ENCODE results near the gene PRAMEF20.

Gene PRAMEF20

GRCh38 chr1:13443335-13443979 is 33.2 kb downstream of the PRAMEF20 start:
- Histone ChIP-seq H3K27ac (no peak overlapping the region), H3K9me3 (no peaks in the 10 kb centered on the region), H3K36me3 (no peaks in the 10 kb centered on the region), H3K4me3 (ENCODE audit: low read depth in 1 of 2, low read length in 1 of 2) (no peak overlapping the region), H3K4me1 (ENCODE audit: control insufficient read depth in 1 of 2, insufficient read depth in 1 of 2, low read depth in 1 of 2, low read length in 1 of 2) (no peaks in the 10 kb centered on the region), H3K27me3 (no peaks in the 10 kb centered on the region)
- TF ChIP-seq, protein P1, sequence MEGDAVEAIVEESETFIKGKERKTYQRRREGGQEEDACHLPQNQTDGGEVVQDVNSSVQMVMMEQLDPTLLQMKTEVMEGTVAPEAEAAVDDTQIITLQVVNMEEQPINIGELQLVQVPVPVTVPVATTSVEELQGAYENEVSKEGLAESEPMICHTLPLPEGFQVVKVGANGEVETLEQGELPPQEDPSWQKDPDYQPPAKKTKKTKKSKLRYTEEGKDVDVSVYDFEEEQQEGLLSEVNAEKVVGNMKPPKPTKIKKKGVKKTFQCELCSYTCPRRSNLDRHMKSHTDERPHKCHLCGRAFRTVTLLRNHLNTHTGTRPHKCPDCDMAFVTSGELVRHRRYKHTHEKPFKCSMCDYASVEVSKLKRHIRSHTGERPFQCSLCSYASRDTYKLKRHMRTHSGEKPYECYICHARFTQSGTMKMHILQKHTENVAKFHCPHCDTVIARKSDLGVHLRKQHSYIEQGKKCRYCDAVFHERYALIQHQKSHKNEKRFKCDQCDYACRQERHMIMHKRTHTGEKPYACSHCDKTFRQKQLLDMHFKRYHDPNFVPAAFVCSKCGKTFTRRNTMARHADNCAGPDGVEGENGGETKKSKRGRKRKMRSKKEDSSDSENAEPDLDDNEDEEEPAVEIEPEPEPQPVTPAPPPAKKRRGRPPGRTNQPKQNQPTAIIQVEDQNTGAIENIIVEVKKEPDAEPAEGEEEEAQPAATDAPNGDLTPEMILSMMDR (IDR thresholded peaks at IDR 0.05) = no peak

DNA sequence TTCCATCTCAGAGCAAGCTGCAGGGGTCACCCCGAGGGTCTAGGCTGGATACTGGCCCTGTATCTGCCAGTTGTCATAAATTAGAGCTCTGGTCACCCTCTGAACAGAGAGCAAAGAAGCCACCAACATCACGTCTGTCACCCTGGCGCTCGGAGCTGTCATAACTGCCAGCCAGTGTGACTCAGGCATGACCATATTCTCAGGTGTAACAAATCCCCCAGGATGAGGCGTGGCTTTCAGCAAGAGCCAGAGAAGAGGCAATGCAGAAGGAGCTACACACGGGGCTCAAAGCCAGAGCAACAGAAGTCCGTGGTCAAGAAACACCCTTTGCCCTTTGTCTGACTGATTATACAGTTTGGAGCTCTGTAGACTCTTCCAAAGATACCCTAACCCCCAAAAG is 40.0 kb downstream of the PRAMEF20 start:
- TF ChIP-seq, protein P1 (IDR thresholded peaks at IDR 0.05) = no peak
- Histone ChIP-seq H3K4me1 (ENCODE audit: control insufficient read depth in 1 of 2, insufficient read depth in 1 of 2, low read depth in 1 of 2, low read length in 1 of 2) (no peaks in the 10 kb centered on the region), H3K36me3 (no peaks in the 10 kb centered on the region), H3K4me3 (ENCODE audit: low read depth in 1 of 2, low read length in 1 of 2) (no peak overlapping the region), H3K27me3 (no peaks in the 10 kb centered on the region), H3K9me3 (no peaks in the 10 kb centered on the region), H3K27ac (no peak overlapping the region)

GRCh38 chr1:13451399-13451965 is 41.2 kb downstream of the PRAMEF20 start:
- Histone ChIP-seq H3K27ac (no peak overlapping the region), H3K4me1 (ENCODE audit: control insufficient read depth in 1 of 2, insufficient read depth in 1 of 2, low read depth in 1 of 2, low read length in 1 of 2) (no peaks in the 10 kb centered on the region), H3K4me3 (ENCODE audit: low read depth in 1 of 2, low read length in 1 of 2) (no peak overlapping the region), H3K36me3 (no peaks in the 10 kb centered on the region), H3K9me3 (no peaks in the 10 kb centered on the region), H3K27me3 (no peaks in the 10 kb centered on the region)
- TF ChIP-seq, protein P1 (IDR thresholded peaks at IDR 0.05) = no peak

DNA sequence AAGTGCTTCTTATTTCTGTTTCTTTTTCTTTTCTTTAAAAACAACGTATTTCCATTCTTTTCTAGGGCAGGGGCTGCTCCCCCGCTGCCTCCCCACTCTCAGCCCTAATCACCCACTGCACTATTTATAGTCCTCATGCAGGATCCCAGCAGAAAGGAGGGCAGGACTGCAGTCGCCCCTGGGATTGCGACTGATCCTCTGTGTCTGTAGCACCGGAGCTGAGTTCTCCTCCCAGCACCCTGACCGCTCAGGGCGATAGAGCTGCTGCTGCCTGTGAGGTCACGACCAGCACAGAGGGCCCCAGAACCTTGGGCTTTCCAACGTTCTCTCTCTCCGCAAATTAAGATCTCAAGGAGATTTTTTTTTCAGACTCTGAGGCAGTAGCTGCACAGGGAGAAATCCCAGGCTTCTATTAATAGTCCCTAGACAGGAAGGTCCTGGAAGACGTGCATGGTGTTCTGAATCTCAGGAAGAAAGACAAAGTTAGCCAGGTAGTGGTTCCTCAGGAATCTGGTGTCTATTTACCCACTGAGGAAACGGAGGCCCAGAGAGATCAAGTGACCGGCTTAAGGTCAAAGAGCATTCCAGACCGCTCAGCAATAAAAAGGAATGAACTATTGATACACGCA is 46.8 kb downstream of the PRAMEF20 start:
- Histone ChIP-seq H3K27ac (no peak overlapping the region), H3K27me3 (no peaks in the 10 kb centered on the region), H3K36me3 (no peaks in the 10 kb centered on the region), H3K9me3 (no peaks in the 10 kb centered on the region), H3K4me1 (ENCODE audit: control insufficient read depth in 1 of 2, insufficient read depth in 1 of 2, low read depth in 1 of 2, low read length in 1 of 2) (no peaks in the 10 kb centered on the region), H3K4me3 (ENCODE audit: low read depth in 1 of 2, low read length in 1 of 2) (no peak overlapping the region)
- TF ChIP-seq, protein P1 (IDR thresholded peaks at IDR 0.05) = no peak

GRCh38 chr1:13461977-13462376 is 51.7 kb downstream of the PRAMEF20 start:
- Histone ChIP-seq H3K4me3 (ENCODE audit: low read depth in 1 of 2, low read length in 1 of 2) (no peak overlapping the region), H3K36me3 (no peaks in the 10 kb centered on the region), H3K9me3 (no peaks in the 10 kb centered on the region), H3K27me3 (peaks cover 4% of the 10 kb centered on the region), H3K4me1 (ENCODE audit: control insufficient read depth in 1 of 2, insufficient read depth in 1 of 2, low read depth in 1 of 2, low read length in 1 of 2) (no peaks in the 10 kb centered on the region), H3K27ac (no peak overlapping the region)
- TF ChIP-seq, protein P1 (IDR thresholded peaks at IDR 0.05) = no peak
